Stimulated activated CD4-positive, alpha-beta T cell treated with anti-CD3 and anti-CD28 coated beads, TNF-alpha, amount 100 ng/mL, for 4 hours (primary cell): ENCODE data around the gene SEMA5A.

Experiments used
- DNase-seq, 3 experiments: peaks; one replicate each; pipeline ENCODE4 v3.0.0-alpha.2; 2020; ENCODE audit warnings: low read depth in 3 of 3

SEMA5A gene

DNA sequence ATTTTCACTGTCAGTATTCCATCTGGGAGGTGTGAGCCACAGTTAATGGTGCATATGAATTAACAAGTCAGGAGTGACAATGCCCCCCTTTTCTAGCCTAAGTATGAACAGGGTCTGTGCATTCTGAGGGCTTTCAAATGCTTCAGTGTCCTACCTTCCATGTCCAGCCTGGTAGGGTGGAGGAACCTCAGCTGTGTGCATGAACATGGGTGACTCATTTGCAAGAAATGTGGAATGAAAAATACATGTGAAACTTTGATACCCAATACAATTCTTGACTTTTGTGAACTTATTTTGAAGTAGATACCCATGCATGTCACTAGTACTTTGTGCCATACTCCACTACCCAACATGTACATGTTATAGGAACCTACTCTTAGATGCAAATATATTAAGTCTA is 375.8 kb downstream of the SEMA5A start:
- no peak for DNase-seq

- no peak for DNase-seq
These were observed 376.3 kb downstream of the SEMA5A start for GRCh38 chr5:9169557-9169902.

DNA sequence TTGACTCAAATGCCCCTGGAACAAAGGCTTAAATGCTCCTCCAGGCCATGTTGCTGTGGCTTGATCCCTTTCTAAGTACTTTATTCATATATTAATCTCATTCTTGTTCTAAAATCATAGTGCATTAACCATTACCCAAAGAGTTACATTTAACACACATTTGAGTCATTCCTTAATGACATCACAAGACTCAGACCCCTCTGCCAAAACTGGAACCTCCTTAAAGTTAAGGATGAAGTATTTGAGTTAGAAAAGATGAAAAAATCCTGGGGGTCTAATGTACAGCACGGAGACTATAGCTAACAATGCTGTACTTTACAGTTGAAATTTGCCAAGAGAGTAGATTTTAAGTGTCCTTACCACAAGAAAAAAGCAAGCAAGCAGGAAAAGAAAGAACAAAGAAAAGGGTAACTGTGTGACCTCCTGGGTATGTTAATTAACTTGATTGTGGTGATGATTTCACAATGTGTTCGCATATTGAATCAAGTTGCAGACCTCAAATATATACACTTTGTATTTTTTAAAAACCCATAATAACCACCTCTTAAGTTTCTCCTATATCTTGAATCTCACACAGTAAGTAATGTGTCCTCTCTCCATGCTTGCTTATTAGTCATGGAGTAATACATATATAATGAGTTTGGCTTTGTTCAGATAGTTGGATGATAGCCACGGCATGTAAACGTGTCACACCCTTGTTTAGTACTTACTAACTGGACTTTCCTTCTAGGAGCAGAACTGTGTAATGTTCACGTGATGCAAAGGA is 376.9 kb downstream of the SEMA5A start:
- DNase-seq, result no peak

- DNase-seq, result no peak
These were observed 379.4 kb downstream of the SEMA5A start for GRCh38 chr5:9166202-9167112.

GRCh38 chr5:9165546-9165945 is 380.3 kb downstream of the SEMA5A start:
- no peak for DNase-seq

DNA sequence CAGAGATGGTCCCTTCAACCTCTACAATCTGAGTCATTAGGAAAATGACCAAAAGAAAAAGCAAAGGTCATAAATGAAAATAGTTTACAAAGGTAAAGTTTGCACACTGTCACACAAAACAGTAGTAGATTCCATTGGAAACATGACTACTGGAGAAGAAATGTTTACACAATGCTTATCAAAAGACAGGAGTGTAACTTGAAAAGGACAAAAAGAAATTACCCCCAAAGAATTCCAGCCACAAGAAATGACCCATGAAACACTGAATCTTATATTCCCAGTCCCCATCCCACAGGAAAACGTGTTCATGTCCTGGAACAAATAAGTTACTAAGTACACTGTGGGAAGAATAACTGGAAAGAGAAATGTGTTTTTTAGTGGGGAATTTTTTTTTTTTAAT is 385.1 kb downstream of the SEMA5A start:
- no peak for DNase-seq

DNA sequence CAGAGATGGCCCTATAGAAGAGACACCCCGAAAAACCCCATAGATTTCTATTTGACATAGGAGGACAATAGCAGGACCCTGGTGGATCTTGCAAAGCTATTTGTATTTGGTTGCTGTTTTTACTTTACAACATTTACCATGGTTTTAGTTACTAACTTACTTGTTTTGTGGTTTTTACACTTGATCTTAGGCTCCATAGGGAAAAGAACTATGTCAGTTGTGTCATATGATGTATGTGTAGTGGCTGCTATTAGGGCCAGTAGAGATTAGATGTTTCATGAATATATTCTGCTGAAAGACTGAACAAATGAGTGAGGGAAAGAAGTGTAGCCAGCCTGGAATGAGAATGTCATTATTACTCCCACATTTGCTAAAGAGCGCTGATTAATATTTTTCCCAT is 388.1 kb downstream of the SEMA5A start:
- no peak for DNase-seq

GRCh38 chr5:9157020-9157419 is 388.9 kb downstream of the SEMA5A start:
- DNase-seq, result no peak

GRCh38 chr5:9156282-9156681 is 389.6 kb downstream of the SEMA5A start:
- no peak for DNase-seq

GRCh38 chr5:9151684-9152427 is 394.0 kb downstream of the SEMA5A start:
- no peak for DNase-seq

- no peak for DNase-seq
These were observed 395.9 kb downstream of the SEMA5A start for GRCh38 chr5:9149988-9150387.

DNA sequence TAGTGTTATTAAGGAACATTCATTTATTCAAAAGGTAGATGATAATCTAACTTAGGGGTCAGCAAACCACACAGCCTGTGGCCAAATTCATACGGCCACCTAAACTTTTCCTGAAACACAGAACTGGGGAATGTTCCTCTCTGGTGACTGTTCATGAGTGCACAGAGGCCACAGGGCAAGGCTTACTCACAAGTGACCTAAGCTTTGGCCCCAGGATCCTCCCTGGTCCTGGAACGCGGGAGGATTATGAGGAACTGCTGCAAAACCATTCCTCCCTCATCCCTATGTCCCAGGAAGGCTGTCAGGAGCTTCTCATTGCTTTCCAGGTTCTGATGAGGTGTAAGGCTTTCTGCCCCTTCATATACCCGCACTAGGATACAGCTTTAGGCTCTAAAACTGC is 397.6 kb downstream of the SEMA5A start:
- DNase-seq, result no peak

- no peak for DNase-seq
These were observed 405.2 kb downstream of the SEMA5A start for GRCh38 chr5:9140711-9141110.

- DNase-seq, result no peak
These were observed 405.7 kb downstream of the SEMA5A start for GRCh38 chr5:9140202-9140601.

GRCh38 chr5:9139344-9139743 is 406.5 kb downstream of the SEMA5A start:
- no peak for DNase-seq

- no peak for DNase-seq
These were observed 417.7 kb downstream of the SEMA5A start for GRCh38 chr5:9128136-9128535.

DNA sequence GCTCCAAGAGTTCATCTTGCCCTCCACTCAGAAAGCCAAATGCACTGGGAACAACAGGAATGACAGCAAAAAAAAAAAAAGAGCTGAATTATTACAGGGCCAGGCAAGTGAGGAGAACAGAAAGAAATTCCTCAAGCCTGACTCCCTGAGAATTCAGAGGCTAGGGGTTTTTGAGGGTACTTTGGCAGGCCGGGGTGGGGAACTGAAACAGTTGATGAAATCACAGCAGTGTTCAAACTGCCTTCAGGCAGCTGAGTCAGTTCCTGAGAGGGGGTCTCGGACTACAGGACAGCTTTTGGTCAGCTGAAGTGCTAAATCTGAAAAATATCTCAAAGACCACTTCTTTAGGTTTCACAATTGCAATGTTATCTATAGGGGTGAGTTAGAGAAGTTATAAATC is 419.4 kb downstream of the SEMA5A start:
- no peak for DNase-seq

DNA sequence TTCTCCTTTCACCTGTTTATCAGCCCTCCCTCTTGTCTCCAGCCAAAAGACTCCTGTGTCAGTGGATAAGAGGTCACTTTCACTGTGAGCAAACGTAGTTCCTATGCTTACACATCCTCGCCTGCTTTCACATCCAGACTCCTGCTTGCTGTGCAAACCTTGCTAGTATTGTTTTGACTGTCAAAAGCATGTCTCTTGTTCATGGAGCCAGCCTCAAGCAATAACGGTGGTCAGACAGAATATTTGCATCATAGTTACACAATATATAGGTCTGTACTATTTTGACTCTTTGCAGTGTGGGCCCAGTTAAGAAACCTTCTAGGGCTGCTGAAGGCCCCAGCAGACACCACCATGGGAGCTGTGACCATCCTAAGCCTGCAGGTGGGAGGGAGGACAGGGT is 420.0 kb downstream of the SEMA5A start:
- DNase-seq, result no peak

DNA sequence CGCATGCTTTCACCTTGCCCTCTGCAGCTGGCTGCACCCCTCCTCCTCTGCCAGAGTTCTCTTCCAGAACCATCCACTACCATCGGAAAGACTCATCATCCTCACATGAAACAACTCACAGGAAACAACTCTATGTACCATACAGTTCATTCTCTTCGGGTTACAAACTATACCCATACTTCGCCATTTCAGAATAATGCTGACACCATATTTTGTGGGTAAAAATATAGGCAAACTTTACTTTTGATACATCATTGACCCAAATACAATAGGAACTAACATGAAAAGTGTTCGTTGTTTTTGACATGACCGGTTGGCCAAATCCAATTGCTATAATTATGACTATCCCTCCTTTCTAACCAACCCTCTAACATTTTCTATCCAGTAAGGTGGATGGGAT is 421.0 kb downstream of the SEMA5A start:
- no peak for DNase-seq

DNA sequence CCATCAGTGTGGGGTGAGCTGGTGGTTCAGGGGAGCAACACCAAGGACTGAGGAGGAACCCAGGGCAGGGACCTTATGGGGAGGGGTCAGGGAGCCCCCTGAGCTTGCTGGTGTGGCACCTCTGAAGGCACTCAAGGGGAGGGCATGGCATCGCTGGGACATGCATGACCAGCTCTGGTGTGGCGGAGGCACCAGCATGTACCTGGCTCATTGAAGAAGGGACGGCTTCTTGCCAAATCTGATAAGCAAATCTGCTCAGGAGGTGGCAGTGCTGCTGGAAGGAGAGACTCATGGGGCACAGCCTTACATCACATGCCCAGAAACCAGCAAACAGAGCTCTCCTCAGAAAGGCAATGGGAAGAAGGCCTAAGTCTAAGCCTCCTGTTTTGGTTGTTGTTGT is 421.8 kb downstream of the SEMA5A start:
- no peak for DNase-seq

DNA sequence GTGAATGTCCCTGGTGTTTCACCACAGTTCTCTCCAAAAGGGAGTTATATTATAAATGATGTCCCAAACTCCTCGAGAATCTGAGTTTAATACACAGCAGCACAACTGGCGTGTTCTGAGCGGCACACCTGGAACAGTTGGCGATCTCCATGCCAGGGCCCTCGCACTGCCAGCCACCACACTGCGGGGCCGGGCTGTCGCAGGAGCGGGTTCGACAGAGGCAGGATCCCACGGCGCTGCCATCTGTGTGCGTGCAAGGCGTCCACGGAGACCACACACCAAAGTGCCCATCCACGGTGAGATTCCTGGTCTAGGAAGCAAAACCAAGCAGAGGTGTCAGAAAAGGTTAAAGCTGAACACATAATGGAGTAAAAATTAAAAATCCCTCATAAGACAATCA is 423.3 kb downstream of the SEMA5A start:
- no peak for DNase-seq

DNA sequence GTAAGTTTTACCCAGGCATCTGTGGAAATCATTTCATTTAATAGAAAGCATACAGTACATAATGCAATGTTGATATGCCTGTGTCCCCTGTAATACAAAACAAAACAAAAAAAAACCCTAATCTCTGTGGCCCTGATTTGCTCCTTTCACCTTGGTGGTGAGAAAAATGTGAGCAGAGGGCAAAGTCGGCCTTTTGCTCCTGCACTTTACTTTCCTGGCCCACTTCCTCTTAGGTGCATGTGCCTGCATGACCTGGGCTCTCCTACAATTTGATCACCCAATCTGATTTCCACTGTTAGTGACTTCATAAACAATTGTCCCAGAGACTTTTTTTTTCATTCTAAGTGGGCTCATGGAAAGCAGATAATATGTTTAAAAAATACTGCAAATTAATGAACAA is 424.3 kb downstream of the SEMA5A start:
- no peak for DNase-seq

GRCh38 chr5:9118852-9119251 is 427.0 kb downstream of the SEMA5A start:
- DNase-seq, result no peak
